HG02981 (cell line): Measurements from ENCODE around the gene CAB39.
"Not testable (repeated sequence)": the region's sequence is repeated elsewhere in the genome, so short reads cannot be mapped to it uniquely, and the experiment has no call there.

Experiments
- ATAC-seq: cut with Tn5 transposase; IDR thresholded peaks from one replicate; pipeline ENCODE4 v1.9.1; 2021; ENCODE audit warnings: mild to moderate bottlenecking, moderate library complexity; ENCODE audit not compliant: unreplicated experiment

The CAB39 gene

GRCh38 chr2:230682546-230682945, 30.1 kb upstream of the CAB39 start:
- ATAC-seq, result no peak

GRCh38 chr2:230684270-230685168, 28.1 kb upstream of the CAB39 start:
- ATAC-seq, result no peak

GRCh38 chr2:230685178-230685577, 27.5 kb upstream of the CAB39 start:
- ATAC-seq, result no peak

- no peak for ATAC-seq
Measured at GRCh38 chr2:230687498-230687897, 25.1 kb upstream of the CAB39 start.

- no peak for ATAC-seq
Measured at GRCh38 chr2:230688490-230688889, 24.2 kb upstream of the CAB39 start.

GRCh38 chr2:230690439-230690838, 22.2 kb upstream of the CAB39 start:
- no peak for ATAC-seq

GRCh38 chr2:230691005-230691647, 21.5 kb upstream of the CAB39 start:
- no peak for ATAC-seq

- no peak for ATAC-seq
Measured at GRCh38 chr2:230692760-230693159, 19.9 kb upstream of the CAB39 start.

GRCh38 chr2:230693411-230693810, 19.2 kb upstream of the CAB39 start:
- no peak for ATAC-seq

GRCh38 chr2:230694241-230694640, 18.4 kb upstream of the CAB39 start:
- no peak for ATAC-seq

- ATAC-seq, result no peak
Measured at GRCh38 chr2:230695551-230695950, 17.1 kb upstream of the CAB39 start.

GRCh38 chr2:230696670-230697069, 16.0 kb upstream of the CAB39 start:
- ATAC-seq, result no peak

GRCh38 chr2:230697676-230698075, 15.0 kb upstream of the CAB39 start:
- ATAC-seq, result no peak

- ATAC-seq, result not testable (repeated sequence)
Measured at GRCh38 chr2:230698753-230699152, 13.9 kb upstream of the CAB39 start.

GRCh38 chr2:230700447-230700846, 12.2 kb upstream of the CAB39 start:
- ATAC-seq, result no peak

GRCh38 chr2:230701308-230701707, 11.3 kb upstream of the CAB39 start:
- ATAC-seq, result no peak

- not testable (repeated sequence) for ATAC-seq
Measured at GRCh38 chr2:230702457-230702856, 10.2 kb upstream of the CAB39 start.

GRCh38 chr2:230703514-230703913, 9.1 kb upstream of the CAB39 start:
- no peak for ATAC-seq

- ATAC-seq, result no peak
Measured at GRCh38 chr2:230706053-230706521, 6.6 kb upstream of the CAB39 start.

- no peak for ATAC-seq
Measured at GRCh38 chr2:230706966-230707365, 5.7 kb upstream of the CAB39 start.

GRCh38 chr2:230708204-230708603, 4.4 kb upstream of the CAB39 start:
- ATAC-seq, result no peak

- ATAC-seq, result no peak
Measured at GRCh38 chr2:230711224-230711623, 1.4 kb upstream of the CAB39 start.
